Uterus (tissue), 2 donors: Measurements from ENCODE around the gene OR8S1.

ENCODE experiments used
- POLR2A ChIP-seq, 2 donors: fragments of 450-650 bp; IDR thresholded peaks; one replicate each; pipeline ENCODE4 v1.6.1; 2016; ENCODE audit warnings: antibody characterized with exemption in 2 of 2, mild to moderate bottlenecking in 1 of 2, moderate library complexity in 1 of 2
- TF ChIP-seq, protein P1 (sequence below), 4 experiments: fragments of 200-600 bp in 2 of 4; fragments of 450-650 bp in 2 of 4; sonication (generic) in 2 of 4; IDR thresholded peaks; one replicate each; pipeline ENCODE4 v1.5.1; 2016 to 2019; ENCODE audit warnings: antibody characterized with exemption in 4 of 4, mild to moderate bottlenecking in 2 of 4, moderate library complexity in 1 of 4

- TF ChIP-seq, protein P1, sequence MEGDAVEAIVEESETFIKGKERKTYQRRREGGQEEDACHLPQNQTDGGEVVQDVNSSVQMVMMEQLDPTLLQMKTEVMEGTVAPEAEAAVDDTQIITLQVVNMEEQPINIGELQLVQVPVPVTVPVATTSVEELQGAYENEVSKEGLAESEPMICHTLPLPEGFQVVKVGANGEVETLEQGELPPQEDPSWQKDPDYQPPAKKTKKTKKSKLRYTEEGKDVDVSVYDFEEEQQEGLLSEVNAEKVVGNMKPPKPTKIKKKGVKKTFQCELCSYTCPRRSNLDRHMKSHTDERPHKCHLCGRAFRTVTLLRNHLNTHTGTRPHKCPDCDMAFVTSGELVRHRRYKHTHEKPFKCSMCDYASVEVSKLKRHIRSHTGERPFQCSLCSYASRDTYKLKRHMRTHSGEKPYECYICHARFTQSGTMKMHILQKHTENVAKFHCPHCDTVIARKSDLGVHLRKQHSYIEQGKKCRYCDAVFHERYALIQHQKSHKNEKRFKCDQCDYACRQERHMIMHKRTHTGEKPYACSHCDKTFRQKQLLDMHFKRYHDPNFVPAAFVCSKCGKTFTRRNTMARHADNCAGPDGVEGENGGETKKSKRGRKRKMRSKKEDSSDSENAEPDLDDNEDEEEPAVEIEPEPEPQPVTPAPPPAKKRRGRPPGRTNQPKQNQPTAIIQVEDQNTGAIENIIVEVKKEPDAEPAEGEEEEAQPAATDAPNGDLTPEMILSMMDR (IDR thresholded peaks at IDR 0.05) = no peak
- TF ChIP-seq POLR2A (IDR thresholded peaks at IDR 0.05) = no peak
Observed at GRCh38 chr12:48486679-48487078, 38.8 kb upstream of the OR8S1 start.
